DOHH2 (cell line): ENCODE measurements around the gene CHSY1.

Source experiments
- H3F3A ChIP-seq: fragments of 200-600 bp; sonication (generic), shearing (Covaris generic); 2 replicates; pipeline ENCODE4 v1.6.0; 2016; ENCODE audit warnings: antibody characterized with exemption, mild to moderate bottlenecking; ENCODE audit not compliant: control insufficient read depth, insufficient read depth
- H3K27ac ChIP-seq: fragments of 200-600 bp; sonication (generic); 2 replicates; pipeline ENCODE4 v1.5.1; 2014; ENCODE audit warnings: low read depth, mild to moderate bottlenecking, low read length, moderate library complexity
- H3K27me3 ChIP-seq: fragments of 200-600 bp; sonication (generic); 2 replicates; pipeline ENCODE4 v1.6.1; 2014; ENCODE audit warnings: mild to moderate bottlenecking, low read length, mixed read lengths; ENCODE audit not compliant: control insufficient read depth
- H3K36me3 ChIP-seq: fragments of 200-600 bp; sonication (generic); 2 replicates; pipeline ENCODE4 v1.6.1; 2014; ENCODE audit warnings: mild to moderate bottlenecking, low read length, moderate library complexity, mixed read lengths; ENCODE audit not compliant: control insufficient read depth
- H3K4me1 ChIP-seq: fragments of 200-600 bp; sonication (generic); 2 replicates; pipeline ENCODE4 v1.6.1; 2014; ENCODE audit warnings: mild to moderate bottlenecking, low read length, mixed read lengths; ENCODE audit not compliant: control insufficient read depth
- H3K4me2 ChIP-seq: fragments of 200-600 bp; sonication (generic); 2 replicates; pipeline ENCODE4 v1.6.0; 2014; ENCODE audit warnings: mild to moderate bottlenecking, low read length, moderate library complexity
- H3K4me3 ChIP-seq: fragments of 200-600 bp; sonication (generic); 2 replicates; pipeline ENCODE4 v1.5.1; 2014; ENCODE audit warnings: mild to moderate bottlenecking, low read length, mixed read lengths
- H3K79me2 ChIP-seq: fragments of 200-600 bp; sonication (generic); 2 replicates; pipeline ENCODE4 v1.6.1; 2014; ENCODE audit warnings: mild to moderate bottlenecking, low read length, mixed read lengths; ENCODE audit not compliant: control insufficient read depth
- H3K9me2 ChIP-seq: fragments of 200-600 bp; sonication (generic); replicated peaks from 2 replicates; pipeline ENCODE4 v1.6.1; 2014; ENCODE audit warnings: mild to moderate bottlenecking, low read length, mixed read lengths; ENCODE audit not compliant: control insufficient read depth
- H3K9me3 ChIP-seq: fragments of 200-600 bp; sonication (generic); 2 replicates; pipeline ENCODE4 v1.6.1; 2014; ENCODE audit warnings: antibody characterized with exemption, low read length, mixed read lengths; ENCODE audit not compliant: control insufficient read depth, insufficient read depth
- H4K20me1 ChIP-seq: fragments of 200-600 bp; sonication (generic); 2 replicates; pipeline ENCODE4 v1.6.0; 2014; ENCODE audit warnings: low read depth, mild to moderate bottlenecking, antibody characterized with exemption, low read length, moderate library complexity; ENCODE audit not compliant: control insufficient read depth, insufficient read depth
- EZH2phosphoT487 ChIP-seq: fragments of 200-600 bp; sonication (generic); IDR thresholded peaks from 2 replicates; pipeline ENCODE4 v1.6.1; 2017; ENCODE audit warnings: borderline replicate concordance, mild to moderate bottlenecking, antibody characterized with exemption, low read length, moderate library complexity, mixed read lengths
- TF ChIP-seq, protein P1 (sequence below): fragments of 200-600 bp; sonication (generic); IDR thresholded peaks from one replicate; pipeline ENCODE4 v1.5.1; 2014; ENCODE audit warnings: antibody characterized with exemption, mild to moderate bottlenecking, low read depth, low read length; ENCODE audit not compliant: poor library complexity, severe bottlenecking

Gene CHSY1

DNA sequence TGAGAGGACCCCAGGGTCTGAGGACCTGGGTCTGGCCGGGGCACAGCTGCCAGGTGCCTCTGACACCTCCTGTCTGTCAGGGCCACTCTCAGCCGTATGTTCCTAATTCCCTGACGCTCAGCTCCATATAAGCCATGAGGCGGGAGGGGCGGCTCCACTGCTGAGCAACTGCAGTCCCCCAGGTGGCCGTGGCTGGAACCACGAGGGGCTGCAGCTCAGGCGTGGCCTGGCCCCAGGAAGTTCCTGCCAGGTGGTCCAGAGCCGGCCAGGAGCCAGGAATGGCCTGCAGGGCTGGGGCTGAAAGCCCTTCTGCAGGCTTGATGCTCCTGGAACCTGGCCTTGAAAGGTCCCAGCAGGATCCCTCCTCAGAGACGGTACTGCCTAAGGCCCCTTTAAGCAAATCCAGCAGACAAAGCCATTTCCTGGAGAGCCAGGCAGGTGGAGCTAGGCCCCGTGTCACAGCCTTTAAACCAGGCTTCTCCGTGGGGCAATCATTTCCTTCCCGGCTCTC lies 118.0 kb downstream of the CHSY1 start:
- H3K79me2 ChIP-seq = no peaks in the 10 kb centered on the region
- H3K36me3 ChIP-seq = no peaks in the 10 kb centered on the region
- no peak overlapping the region for H3K4me3 ChIP-seq
- H3K4me2 ChIP-seq = no peak overlapping the region
- peaks cover 3% of the 10 kb centered on the region; the same call in 1 of the 2 replicates for H3K9me3 ChIP-seq
- no peak overlapping the region for H3K27ac ChIP-seq
- no peaks in the 10 kb centered on the region for H3F3A ChIP-seq
- TF ChIP-seq, protein P1, sequence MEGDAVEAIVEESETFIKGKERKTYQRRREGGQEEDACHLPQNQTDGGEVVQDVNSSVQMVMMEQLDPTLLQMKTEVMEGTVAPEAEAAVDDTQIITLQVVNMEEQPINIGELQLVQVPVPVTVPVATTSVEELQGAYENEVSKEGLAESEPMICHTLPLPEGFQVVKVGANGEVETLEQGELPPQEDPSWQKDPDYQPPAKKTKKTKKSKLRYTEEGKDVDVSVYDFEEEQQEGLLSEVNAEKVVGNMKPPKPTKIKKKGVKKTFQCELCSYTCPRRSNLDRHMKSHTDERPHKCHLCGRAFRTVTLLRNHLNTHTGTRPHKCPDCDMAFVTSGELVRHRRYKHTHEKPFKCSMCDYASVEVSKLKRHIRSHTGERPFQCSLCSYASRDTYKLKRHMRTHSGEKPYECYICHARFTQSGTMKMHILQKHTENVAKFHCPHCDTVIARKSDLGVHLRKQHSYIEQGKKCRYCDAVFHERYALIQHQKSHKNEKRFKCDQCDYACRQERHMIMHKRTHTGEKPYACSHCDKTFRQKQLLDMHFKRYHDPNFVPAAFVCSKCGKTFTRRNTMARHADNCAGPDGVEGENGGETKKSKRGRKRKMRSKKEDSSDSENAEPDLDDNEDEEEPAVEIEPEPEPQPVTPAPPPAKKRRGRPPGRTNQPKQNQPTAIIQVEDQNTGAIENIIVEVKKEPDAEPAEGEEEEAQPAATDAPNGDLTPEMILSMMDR = peak; percentile 21
- no peak for TF ChIP-seq EZH2phosphoT487
- H3K9me2 ChIP-seq = no peaks in the 10 kb centered on the region
- peaks cover 7% of the 10 kb centered on the region; the same call in 1 of the 2 replicates for H3K27me3 ChIP-seq
- peaks cover 37% of the 10 kb centered on the region for H3K4me1 ChIP-seq
- no peaks in the 10 kb centered on the region for H4K20me1 ChIP-seq

DNA sequence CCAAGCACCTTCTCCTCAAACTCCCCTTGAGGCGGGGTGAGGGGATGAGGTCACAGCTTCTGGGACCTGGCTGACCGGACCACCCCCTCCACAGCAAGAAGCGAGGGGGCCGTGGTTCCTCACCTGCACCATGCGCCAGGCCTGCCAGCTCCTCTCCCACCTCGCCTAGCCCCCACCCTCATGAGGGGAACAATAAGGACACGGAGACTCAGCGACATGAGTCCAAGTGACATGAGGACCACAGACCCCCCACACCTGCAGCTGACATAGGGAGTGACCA lies 118.7 kb downstream of the CHSY1 start:
- H3F3A ChIP-seq = no peaks in the 10 kb centered on the region
- peaks cover 3% of the 10 kb centered on the region; the same call in 1 of the 2 replicates for H3K9me3 ChIP-seq
- no peaks in the 10 kb centered on the region for H4K20me1 ChIP-seq
- H3K27me3 ChIP-seq = peaks cover 7% of the 10 kb centered on the region; the same call in 1 of the 2 replicates
- H3K4me2 ChIP-seq = no peak overlapping the region
- H3K79me2 ChIP-seq = no peaks in the 10 kb centered on the region
- H3K4me1 ChIP-seq = peaks cover 44% of the 10 kb centered on the region
- no peaks in the 10 kb centered on the region for H3K9me2 ChIP-seq
- H3K36me3 ChIP-seq = no peaks in the 10 kb centered on the region
- H3K4me3 ChIP-seq = no peak overlapping the region
- no peak for TF ChIP-seq EZH2phosphoT487
- TF ChIP-seq, protein P1 = no peak
- no peak overlapping the region for H3K27ac ChIP-seq

- H3K27ac ChIP-seq = no peak overlapping the region
- no peaks in the 10 kb centered on the region for H4K20me1 ChIP-seq
- H3K4me2 ChIP-seq = no peak overlapping the region
- 0 out of 2 replicates have a peak, but pooled peaks cover 3% of the 10 kb centered on the region for H3F3A ChIP-seq
- no peaks in the 10 kb centered on the region for H3K36me3 ChIP-seq
- no peaks in the 10 kb centered on the region for H3K9me2 ChIP-seq
- H3K4me1 ChIP-seq = peaks cover 50% of the 10 kb centered on the region
- TF ChIP-seq, protein P1 = no peak
- no peak for TF ChIP-seq EZH2phosphoT487
- H3K79me2 ChIP-seq = no peaks in the 10 kb centered on the region
- H3K4me3 ChIP-seq = no peak overlapping the region
- peaks cover 3% of the 10 kb centered on the region; the same call in 1 of the 2 replicates for H3K9me3 ChIP-seq
- peaks cover 7% of the 10 kb centered on the region; the same call in 1 of the 2 replicates for H3K27me3 ChIP-seq
Observed at GRCh38 chr15:101132390-101133180, 119.3 kb downstream of the CHSY1 start.
